ENCODE measurements around the gene AVEN.

DNA sequence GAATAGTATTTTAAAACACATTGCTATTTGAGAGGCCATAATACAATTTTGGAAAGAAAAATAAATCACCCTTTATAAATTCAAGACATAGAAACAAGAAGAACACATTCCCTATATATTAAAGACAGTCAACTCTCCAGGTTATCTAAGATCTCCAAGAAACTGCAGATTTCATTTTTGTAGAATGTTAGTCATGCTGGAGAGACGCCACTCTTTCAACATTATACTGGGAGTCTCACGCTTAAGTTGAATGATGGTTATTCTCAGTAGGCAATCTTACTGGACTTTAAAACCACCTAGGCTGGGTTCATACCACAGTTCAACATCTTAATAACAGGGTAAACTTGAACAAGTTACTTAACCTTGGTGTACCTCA is 74.4 kb downstream of the AVEN start:
- TF ChIP-seq REST (IDR thresholded peaks at IDR 0.05; ENCODE audit: insufficient read depth in 1 of 2, low read depth in 2 of 2, low read length in 2 of 2) (no peak), SIN3A (IDR thresholded peaks at IDR 0.05; ENCODE audit: borderline replicate concordance, insufficient read depth, low read length) (no peak)

Measured in PFSK-1 (cell line).